Fibroblast of lung (primary cell): Measurements from ENCODE around the gene VAV2. TPM values are rescaled to one million over a fixed set of nuclear protein-coding genes. Genes with fewer than 3 reads are reported as not detected.

ENCODE experiments used
- DNase-seq, 2 donors: peaks; one replicate each; pipeline versions ENCODE4 v3.0.0 to v3.0.0-alpha.2; 2010; ENCODE audit warnings: low read depth in 2 of 2
- H2AFZ ChIP-seq: 2 replicates; pipeline ENCODE4 v1.5.1; 2012; ENCODE audit warnings: low read length, control low read depth, inconsistent platforms
- H3K27ac ChIP-seq: 2 replicates; pipeline ENCODE4 v1.5.1; 2011; ENCODE audit warnings: low read length, control low read depth; ENCODE audit not compliant: insufficient read depth
- H3K27me3 ChIP-seq: 2 replicates; pipeline ENCODE4 v1.5.1; 2011; ENCODE audit warnings: mild to moderate bottlenecking, low read length; ENCODE audit not compliant: control insufficient read depth, insufficient read depth
- H3K36me3 ChIP-seq: 2 replicates; pipeline ENCODE4 v1.5.1; 2011; ENCODE audit warnings: low read length; ENCODE audit not compliant: control insufficient read depth, insufficient read depth
- H3K4me1 ChIP-seq: 2 replicates; pipeline ENCODE4 v1.5.1; 2011; ENCODE audit warnings: low read length; ENCODE audit not compliant: control insufficient read depth, insufficient read depth; ENCODE audit errors: extremely low read depth
- H3K4me2 ChIP-seq: 2 replicates; pipeline ENCODE4 v1.5.1; 2011; ENCODE audit warnings: low read length, control low read depth; ENCODE audit not compliant: insufficient read depth; ENCODE audit errors: extremely low read depth
- H3K4me3 ChIP-seq, 4 experiments: fragments of 200-600 bp in 1 of 4; sonication (generic) in 1 of 4; replicated peaks in 1 of 4; 2 replicates each; pipeline ENCODE4 v1.5.1; 2011 to 2016; ENCODE audit warnings: low read length in 4 of 4, low read depth in 3 of 4, mild to moderate bottlenecking in 3 of 4, control low read depth in 2 of 4, inconsistent platforms in 1 of 4, mixed read lengths in 1 of 4; ENCODE audit not compliant: insufficient read depth in 1 of 4; ENCODE audit errors: control extremely low read depth in 1 of 4
- H3K79me2 ChIP-seq: 2 replicates; pipeline ENCODE4 v1.5.1; 2012; ENCODE audit warnings: mild to moderate bottlenecking, low read length, inconsistent platforms; ENCODE audit not compliant: control insufficient read depth, insufficient read depth
- H3K9ac ChIP-seq: 2 replicates; pipeline ENCODE4 v1.5.1; 2011; ENCODE audit warnings: mild to moderate bottlenecking, low read length, control low read depth; ENCODE audit not compliant: insufficient read depth
- H3K9me3 ChIP-seq: 2 replicates; pipeline ENCODE4 v1.5.1; 2012; ENCODE audit warnings: low read depth, low read length; ENCODE audit not compliant: control insufficient read depth, insufficient read depth
- H4K20me1 ChIP-seq: 2 replicates; pipeline ENCODE4 v1.5.1; 2011; ENCODE audit warnings: low read length; ENCODE audit not compliant: control insufficient read depth, insufficient read depth; ENCODE audit errors: extremely low read depth
- CTCF ChIP-seq, 2 donors: IDR thresholded peaks in 1 of 2; conservative IDR thresholded peaks in 1 of 2; 1 replicate in 1 of 2; 2 replicates in 1 of 2; pipeline ENCODE4 v1.5.1; 2011 to 2012; ENCODE audit warnings: low read length in 2 of 2, control low read depth in 1 of 2, inconsistent platforms in 1 of 2, low read depth in 1 of 2, mild to moderate bottlenecking in 1 of 2
- EZH2 ChIP-seq: IDR thresholded peaks from 2 replicates; pipeline ENCODE4 v1.5.1; 2012; ENCODE audit warnings: low read length, control low read depth, mild to moderate bottlenecking; ENCODE audit errors: missing control alignments
- polyA plus RNA-seq, 2 donors: library from polyadenylated mRNA; depleted of rRNA in 1 of 2; stranded (reverse) in 1 of 2; unstranded in 1 of 2; fragments of >200 nt; gene quantifications; 2 replicates each; pipeline ENCODE4 v1.2.1, GENCODE V29; 2011 to 2012; ENCODE audit warnings: missing spikeins in 1 of 2
- total RNA-seq: library from RNA; depleted of rRNA; stranded (reverse); fragments of >200 nt; gene quantifications from 2 replicates; pipeline ENCODE4 v1.2.1, GENCODE V29; 2014

Gene VAV2
- total and polyA plus RNA-seq, 2 donors (not counting 1 experiment from before 2014, with no cell fraction given), result 13.7 to 17.7 TPM

GRCh38 chr9:133977421-133978201 lies 14.5 kb downstream of the VAV2 start:
- H3K4me1 ChIP-seq, result peaks cover 7% of the 10 kb centered on the region

GRCh38 chr9:133976887-133977286 lies 15.2 kb downstream of the VAV2 start:
- Histone ChIP-seq H2AFZ (no peak overlapping the region), H3K27ac (no peak overlapping the region), H4K20me1 (no peaks in the 10 kb centered on the region), H3K79me2 (peaks cover 90% of the 10 kb centered on the region), H3K36me3 (peaks cover 3% of the 10 kb centered on the region), H3K9ac (no peak overlapping the region), H3K27me3 (no peaks in the 10 kb centered on the region), H3K4me1 (peaks cover 7% of the 10 kb centered on the region), H3K9me3 (no peaks in the 10 kb centered on the region), H3K4me3 (no peak overlapping the region), H3K4me2 (no peak overlapping the region)
- TF ChIP-seq CTCF (conservative IDR thresholded peaks at IDR 0.05 in 1 of 2, IDR thresholded peaks at IDR 0.05 in 1 of 2; ENCODE audit: low read depth in 1 of 2, low read length in 2 of 2), result no peak
- no peak for TF ChIP-seq EZH2
- no peak for DNase-seq

More at GRCh38 chr9:133977421-133978201, 14.5 kb downstream of the VAV2 start:
- TF ChIP-seq CTCF (conservative IDR thresholded peaks at IDR 0.05 in 1 of 2, IDR thresholded peaks at IDR 0.05 in 1 of 2; ENCODE audit: low read depth in 1 of 2, low read length in 2 of 2) (no peak), EZH2 (no peak)
- Histone ChIP-seq H3K27me3 (no peaks in the 10 kb centered on the region), H4K20me1 (no peaks in the 10 kb centered on the region), H3K4me2 (no peak overlapping the region), H3K9ac (no peak overlapping the region), H3K36me3 (peaks cover 3% of the 10 kb centered on the region), H3K9me3 (no peaks in the 10 kb centered on the region), H3K79me2 (peaks cover 92% of the 10 kb centered on the region), H3K4me3 (no peak overlapping the region), H2AFZ (no peak overlapping the region), H3K27ac (no peak overlapping the region)
- no peak for DNase-seq

GRCh38 chr9:133976191-133976861 lies 15.8 kb downstream of the VAV2 start:
- DNase-seq, result no peak
- no peak for TF ChIP-seq CTCF (conservative IDR thresholded peaks at IDR 0.05 in 1 of 2, IDR thresholded peaks at IDR 0.05 in 1 of 2; ENCODE audit: low read depth in 1 of 2, low read length in 2 of 2)
- TF ChIP-seq EZH2, result no peak

More at GRCh38 chr9:133976191-133976861, 15.8 kb downstream of the VAV2 start:
- Histone ChIP-seq H3K27ac (no peak overlapping the region), H3K9me3 (no peaks in the 10 kb centered on the region), H3K36me3 (peaks cover 3% of the 10 kb centered on the region), H3K9ac (no peak overlapping the region), H3K4me3 (no peak overlapping the region), H3K79me2 (peaks cover 91% of the 10 kb centered on the region), H3K27me3 (no peaks in the 10 kb centered on the region), H3K4me2 (no peak overlapping the region), H2AFZ (no peak overlapping the region), H3K4me1 (peaks cover 11% of the 10 kb centered on the region), H4K20me1 (no peaks in the 10 kb centered on the region)
